Fibroblast of mammary gland (primary cell): Measurements from ENCODE around the gene MRPL41.
"Not testable (repeated sequence)": the region's sequence is repeated elsewhere in the genome, so short reads cannot be mapped to it uniquely, and the experiment has no call there.

ENCODE experiments used
- DNase-seq: peaks from one replicate; pipeline ENCODE4 v3.0.0-alpha.2; 2010; ENCODE audit warnings: low read depth
- H3K4me3 ChIP-seq: 2 replicates; pipeline ENCODE4 v1.5.1; 2011; ENCODE audit warnings: low read depth, mild to moderate bottlenecking, low read length, moderate library complexity; ENCODE audit not compliant: control insufficient read depth
- TF ChIP-seq, protein P1 (sequence below): conservative IDR thresholded peaks from 2 replicates; pipeline ENCODE4 v1.5.1; 2011; ENCODE audit warnings: low read depth, low read length, inconsistent platforms; ENCODE audit not compliant: control insufficient read depth, insufficient read depth

MRPL41 gene

DNA sequence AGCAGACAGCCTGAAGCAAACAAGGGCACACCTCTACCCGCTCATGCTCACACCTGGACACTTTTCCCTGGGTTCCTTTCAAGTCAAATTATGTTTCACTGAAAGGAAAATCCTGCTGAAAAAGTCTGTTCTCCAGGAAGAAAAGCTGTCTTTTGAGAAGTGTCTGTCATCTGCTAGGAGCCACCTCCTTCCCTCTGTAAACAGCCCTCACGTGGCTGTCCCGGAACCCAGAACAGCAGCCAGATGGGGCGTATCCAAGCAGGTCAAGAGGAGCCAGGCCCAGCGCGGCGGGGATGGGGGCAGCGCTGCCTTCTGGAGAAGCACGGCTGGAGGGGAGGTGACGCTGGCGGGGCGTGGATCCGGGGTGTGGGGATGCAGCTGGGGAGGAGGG lies 1.5 kb upstream of the MRPL41 start, which contains the start of gene PNPLA7:
PNPLA7 (minus strand) TSS at position 172 of the 391 bp plus-strand sequence. CDS start 205 bp downstream, outside the sequence.
- TF ChIP-seq, protein P1, sequence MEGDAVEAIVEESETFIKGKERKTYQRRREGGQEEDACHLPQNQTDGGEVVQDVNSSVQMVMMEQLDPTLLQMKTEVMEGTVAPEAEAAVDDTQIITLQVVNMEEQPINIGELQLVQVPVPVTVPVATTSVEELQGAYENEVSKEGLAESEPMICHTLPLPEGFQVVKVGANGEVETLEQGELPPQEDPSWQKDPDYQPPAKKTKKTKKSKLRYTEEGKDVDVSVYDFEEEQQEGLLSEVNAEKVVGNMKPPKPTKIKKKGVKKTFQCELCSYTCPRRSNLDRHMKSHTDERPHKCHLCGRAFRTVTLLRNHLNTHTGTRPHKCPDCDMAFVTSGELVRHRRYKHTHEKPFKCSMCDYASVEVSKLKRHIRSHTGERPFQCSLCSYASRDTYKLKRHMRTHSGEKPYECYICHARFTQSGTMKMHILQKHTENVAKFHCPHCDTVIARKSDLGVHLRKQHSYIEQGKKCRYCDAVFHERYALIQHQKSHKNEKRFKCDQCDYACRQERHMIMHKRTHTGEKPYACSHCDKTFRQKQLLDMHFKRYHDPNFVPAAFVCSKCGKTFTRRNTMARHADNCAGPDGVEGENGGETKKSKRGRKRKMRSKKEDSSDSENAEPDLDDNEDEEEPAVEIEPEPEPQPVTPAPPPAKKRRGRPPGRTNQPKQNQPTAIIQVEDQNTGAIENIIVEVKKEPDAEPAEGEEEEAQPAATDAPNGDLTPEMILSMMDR, result no peak
- H3K4me3 ChIP-seq, result peak within 1 kb of the TSS; percentile 51
- peak; percentile 61 for DNase-seq

DNA sequence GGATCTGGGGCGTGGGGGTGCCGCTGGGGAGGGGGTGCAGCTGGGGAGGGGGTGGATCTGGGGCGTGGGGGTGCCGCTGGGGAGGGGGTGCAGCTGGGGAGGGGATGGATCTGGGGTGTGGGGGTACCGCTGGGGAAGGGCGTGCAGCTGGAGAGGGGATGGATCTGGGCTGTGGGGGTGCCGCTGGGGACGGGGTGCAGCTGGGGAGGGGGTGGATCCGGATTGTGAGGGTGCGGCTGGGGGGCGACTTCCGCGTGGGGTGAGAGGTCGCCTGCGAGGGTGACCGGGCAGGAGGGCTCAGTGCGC lies 768 bp upstream of the MRPL41 start:
- H3K4me3 ChIP-seq, result peak overlapping the region; percentile 51
- not testable (repeated sequence) for DNase-seq

DNA sequence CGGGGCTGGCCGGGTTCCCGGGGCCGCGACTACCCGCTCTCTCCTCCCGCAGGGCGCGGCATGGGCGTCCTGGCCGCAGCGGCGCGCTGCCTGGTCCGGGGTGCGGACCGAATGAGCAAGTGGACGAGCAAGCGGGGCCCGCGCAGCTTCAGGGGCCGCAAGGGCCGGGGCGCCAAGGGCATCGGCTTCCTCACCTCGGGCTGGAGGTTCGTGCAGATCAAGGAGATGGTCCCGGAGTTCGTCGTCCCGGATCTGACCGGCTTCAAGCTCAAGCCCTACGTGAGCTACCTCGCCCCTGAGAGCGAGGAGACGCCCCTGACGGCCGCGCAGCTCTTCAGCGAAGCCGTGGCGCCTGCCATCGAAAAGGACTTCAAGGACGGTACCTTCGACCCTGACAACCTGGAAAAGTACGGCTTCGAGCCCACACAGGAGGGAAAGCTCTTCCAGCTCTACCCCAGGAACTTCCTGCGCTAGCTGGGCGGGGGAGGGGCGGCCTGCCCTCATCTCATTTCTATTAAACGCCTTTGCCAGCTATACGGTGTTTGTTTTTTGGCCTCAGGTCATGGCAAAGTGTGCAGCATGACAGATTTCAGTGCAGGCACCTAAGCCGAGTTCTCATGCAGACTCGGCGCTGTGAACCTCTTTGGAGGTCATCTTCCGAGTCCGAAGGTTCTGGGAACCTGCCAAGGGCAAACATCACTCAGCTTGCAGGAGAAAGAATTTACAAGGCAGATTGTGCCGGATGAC lies 516 bp downstream of the MRPL41 start:
- TF ChIP-seq, protein P1, result no peak
- DNase-seq, result no peak

DNA sequence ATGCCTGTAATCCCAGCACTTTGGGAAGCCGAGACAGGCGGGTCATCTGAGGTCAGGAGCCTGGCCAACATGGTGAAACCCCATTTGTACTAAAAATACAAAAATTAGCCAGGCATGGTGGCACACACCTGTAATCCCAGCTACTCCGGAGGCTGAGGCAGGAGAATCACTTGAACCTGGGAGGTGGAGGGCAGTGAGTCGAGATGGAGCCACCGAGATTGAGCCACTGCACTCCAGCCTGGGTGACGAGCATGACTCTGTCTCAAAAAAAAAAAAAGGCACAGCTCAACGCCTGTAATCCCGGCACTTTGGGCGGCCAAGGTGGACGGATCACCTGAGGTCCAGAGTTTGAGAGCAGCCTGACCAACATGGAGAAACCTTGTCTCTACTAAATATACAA lies 2.0 kb downstream of the MRPL41 start:
- DNase-seq, H3K4me3 ChIP-seq: not testable (repeated sequence)

More for the DNA sequence above, 516 bp downstream of the MRPL41 start:
- peak overlapping the region; percentile 82 for H3K4me3 ChIP-seq

DNA sequence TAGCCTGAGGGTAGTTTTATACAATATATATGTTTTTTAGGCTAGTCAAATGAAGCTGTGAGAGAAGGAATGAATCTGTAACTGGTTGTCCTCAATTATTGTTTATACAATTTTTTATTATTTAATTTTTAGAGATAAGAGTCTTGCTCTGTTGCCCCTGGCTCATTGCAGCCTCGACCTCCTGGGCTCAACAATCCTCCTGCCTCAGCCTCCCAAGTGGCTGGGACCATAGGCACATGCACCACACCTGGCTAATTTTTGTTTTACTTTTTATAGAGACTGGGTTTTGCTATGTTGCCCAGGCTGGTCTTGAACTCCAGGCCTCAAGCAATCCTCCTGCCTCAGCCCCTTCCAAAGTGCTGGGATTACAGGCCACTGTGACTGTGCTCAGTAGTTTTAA lies 2.7 kb downstream of the MRPL41 start:
- DNase-seq, result no peak
- TF ChIP-seq, protein P1, result no peak
- H3K4me3 ChIP-seq, result no peak overlapping the region

DNA sequence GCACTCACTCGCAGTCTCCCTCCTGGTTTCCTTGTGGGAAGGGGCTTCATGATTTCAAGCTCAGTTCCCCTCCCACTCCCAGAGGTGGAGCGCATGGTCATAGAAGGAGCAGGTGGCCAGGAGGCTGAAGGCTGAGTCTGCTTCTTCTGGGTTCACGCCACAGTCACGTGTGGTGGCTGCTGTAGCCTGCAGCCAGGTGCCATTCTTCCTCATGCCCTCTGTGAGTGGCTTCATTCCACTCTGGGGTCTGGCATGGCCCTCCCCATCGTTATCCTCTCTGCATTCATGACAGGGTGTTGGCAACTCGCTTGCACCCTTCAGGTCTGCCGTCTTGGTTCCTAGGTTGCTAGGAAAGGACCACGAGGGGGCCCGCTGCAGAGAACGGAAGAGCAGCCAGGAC lies 3.5 kb downstream of the MRPL41 start:
- TF ChIP-seq, protein P1, result no peak
- DNase-seq, result no peak
- no peak overlapping the region for H3K4me3 ChIP-seq

DNA sequence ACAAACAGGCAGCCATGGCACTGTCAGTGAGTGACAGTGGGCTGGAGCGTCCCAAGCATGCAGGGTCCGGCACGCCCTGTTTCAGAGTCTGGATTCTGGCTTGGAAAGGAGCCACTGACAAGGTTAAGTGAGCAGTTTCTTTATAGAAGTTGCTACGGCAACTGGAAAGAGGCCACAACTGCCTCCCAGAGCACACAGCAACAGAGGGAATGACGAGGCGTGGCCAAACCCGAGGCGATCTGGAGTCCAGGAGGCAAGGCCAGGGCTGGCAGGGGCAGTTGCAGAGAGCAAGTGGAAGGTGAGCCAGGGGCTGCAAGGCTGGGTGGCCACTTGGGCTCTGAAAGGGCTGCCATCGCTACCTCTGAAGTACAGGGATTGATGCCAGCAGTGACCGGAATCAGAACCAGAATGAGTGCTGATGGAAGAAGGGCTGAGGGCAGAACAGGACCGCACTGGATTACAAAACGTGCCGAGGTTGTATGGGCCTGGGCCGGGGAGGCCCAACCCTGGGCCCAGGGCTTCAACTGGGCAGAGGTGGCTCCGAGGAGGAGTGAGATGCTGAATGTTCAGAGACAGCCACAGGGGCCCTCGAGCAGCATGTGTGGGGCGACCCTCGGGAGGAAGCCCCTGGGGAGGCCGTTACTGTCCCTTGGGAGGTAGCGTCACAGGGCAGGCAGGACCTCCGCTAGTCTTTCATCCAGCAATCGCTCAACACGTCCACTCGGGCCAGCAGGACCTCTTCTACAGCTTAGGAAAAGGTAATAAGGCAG lies 4.6 kb downstream of the MRPL41 start:
- peak; percentile 53 for DNase-seq
- TF ChIP-seq, protein P1, result no peak
- no peak overlapping the region for H3K4me3 ChIP-seq
